Brain microvascular endothelial cell (primary cell): ENCODE measurements around the gene CHMP3.

ENCODE experiments used
- DNase-seq: peaks from one replicate; pipeline ENCODE4 v3.0.0-alpha.2; 2020
- H3K27ac ChIP-seq: fragments of 250-450 bp; sonication (Bioruptor Pico); 2 replicates; pipeline ENCODE4 v1.5.1; 2020; ENCODE audit warnings: mild to moderate bottlenecking, moderate library complexity
- H3K27me3 ChIP-seq: fragments of 250-450 bp; sonication (Bioruptor Pico); replicated peaks from 2 replicates; pipeline ENCODE4 v1.5.1; 2020; ENCODE audit warnings: mild to moderate bottlenecking
- H3K36me3 ChIP-seq: fragments of 250-450 bp; sonication (Bioruptor Pico); replicated peaks from 2 replicates; pipeline ENCODE4 v1.5.1; 2020; ENCODE audit warnings: mild to moderate bottlenecking
- H3K4me3 ChIP-seq: 2 replicates; pipeline ENCODE4 v1.5.1; 2011; ENCODE audit warnings: low read depth, mild to moderate bottlenecking, control low read depth, low read length, moderate library complexity
- in situ Hi-C: cut with HindIII; loops from 2 replicates; pipeline ENCODE4 v1.10.0; 2017; ENCODE audit warnings: low sequenced_read_pairs, low pct_ligation_motif_present
- TF ChIP-seq, protein P1 (sequence below): IDR thresholded peaks from 2 replicates; pipeline ENCODE4 v1.5.1; 2011; ENCODE audit warnings: low read depth, mild to moderate bottlenecking, moderate library complexity, low read length, control low read depth, inconsistent platforms; ENCODE audit errors: missing control alignments

CHMP3 gene

DNA sequence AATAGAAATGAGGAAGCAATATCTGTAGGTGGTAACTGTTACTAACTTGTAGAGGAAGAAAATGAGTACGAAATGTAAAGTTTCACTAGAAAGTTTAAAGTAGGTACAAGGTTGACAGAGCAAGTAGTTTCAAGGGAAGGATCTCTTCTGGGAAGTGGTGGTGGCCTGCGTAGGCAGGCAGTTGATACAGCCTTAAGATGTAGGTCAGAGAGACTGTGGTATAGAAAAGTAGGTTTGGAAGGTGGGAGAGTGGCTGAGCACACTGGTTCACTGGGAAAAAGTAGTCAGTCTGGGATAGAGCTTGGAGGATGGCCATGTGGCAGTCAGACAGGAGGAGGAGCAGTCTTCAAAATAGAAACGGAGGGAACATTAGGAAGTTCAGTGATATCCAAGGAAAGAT lies 98.6 kb downstream of the CHMP3 start:
- in situ Hi-C loops: no loop called here
- Histone ChIP-seq H3K27me3 (no peaks in the 10 kb centered on the region), H3K36me3 (peaks cover 81% of the 10 kb centered on the region), H3K27ac (no peak overlapping the region), H3K4me3 (no peak overlapping the region)
- TF ChIP-seq, protein P1, sequence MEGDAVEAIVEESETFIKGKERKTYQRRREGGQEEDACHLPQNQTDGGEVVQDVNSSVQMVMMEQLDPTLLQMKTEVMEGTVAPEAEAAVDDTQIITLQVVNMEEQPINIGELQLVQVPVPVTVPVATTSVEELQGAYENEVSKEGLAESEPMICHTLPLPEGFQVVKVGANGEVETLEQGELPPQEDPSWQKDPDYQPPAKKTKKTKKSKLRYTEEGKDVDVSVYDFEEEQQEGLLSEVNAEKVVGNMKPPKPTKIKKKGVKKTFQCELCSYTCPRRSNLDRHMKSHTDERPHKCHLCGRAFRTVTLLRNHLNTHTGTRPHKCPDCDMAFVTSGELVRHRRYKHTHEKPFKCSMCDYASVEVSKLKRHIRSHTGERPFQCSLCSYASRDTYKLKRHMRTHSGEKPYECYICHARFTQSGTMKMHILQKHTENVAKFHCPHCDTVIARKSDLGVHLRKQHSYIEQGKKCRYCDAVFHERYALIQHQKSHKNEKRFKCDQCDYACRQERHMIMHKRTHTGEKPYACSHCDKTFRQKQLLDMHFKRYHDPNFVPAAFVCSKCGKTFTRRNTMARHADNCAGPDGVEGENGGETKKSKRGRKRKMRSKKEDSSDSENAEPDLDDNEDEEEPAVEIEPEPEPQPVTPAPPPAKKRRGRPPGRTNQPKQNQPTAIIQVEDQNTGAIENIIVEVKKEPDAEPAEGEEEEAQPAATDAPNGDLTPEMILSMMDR: no peak
- DNase-seq: no peak

DNA sequence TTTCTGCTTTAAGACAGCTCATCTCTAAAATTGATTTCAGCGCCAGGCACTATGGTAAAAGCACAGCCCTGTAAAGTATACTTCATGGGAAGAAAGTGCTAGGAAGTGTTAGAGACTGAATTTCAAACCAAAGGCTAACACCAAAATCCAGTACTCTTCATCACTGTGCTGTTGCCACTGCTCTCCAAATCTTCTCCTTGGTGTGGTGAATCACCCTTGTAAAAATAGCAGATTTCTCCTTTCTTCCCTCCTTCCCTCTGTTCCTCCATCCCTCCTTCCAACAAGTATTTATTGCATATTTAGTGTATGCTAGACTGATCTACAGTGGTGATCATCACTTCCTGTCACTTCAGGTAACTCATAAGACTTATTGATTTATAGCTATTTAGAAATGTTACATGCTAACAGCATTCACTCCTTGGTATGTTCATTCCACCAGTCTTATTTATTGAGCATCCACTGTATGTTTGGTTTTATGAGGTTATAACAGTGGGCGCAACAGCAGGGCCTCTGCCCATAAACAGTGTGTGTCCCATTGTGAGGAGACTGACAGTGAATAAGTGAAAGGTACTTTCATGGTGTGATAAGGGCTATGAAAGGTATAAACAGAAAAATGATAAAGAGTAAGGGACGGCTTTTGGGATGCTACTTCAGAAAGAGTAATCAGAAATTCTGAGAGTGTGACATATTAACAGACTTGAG lies 102.0 kb downstream of the CHMP3 start:
- H3K27ac ChIP-seq: no peak overlapping the region
- H3K36me3 ChIP-seq: peaks cover 69% of the 10 kb centered on the region
- in situ Hi-C loops: no loop called here
- no peaks in the 10 kb centered on the region for H3K27me3 ChIP-seq
- TF ChIP-seq, protein P1: no peak
- H3K4me3 ChIP-seq: no peak overlapping the region
- no peak for DNase-seq

DNA sequence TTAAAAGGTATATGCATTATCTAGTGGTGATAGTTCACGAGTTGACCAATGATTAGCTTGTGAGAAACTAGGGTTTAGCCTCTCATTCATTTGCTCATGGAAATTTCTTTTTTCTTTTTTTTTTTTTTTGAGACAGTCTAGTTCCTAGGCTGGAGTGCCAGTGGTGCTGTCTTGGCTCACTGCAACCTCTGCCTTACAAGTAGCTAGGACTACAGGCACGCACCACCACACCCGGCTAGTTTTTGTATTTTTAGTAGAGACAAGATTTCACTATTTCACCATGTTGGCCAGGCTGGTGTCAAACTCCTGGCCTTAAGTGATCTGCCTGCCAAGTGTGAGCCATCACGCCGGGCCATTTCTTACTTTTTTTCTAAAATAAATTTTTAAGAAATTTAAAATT lies 108.1 kb downstream of the CHMP3 start:
- peaks cover 41% of the 10 kb centered on the region for H3K36me3 ChIP-seq
- in situ Hi-C loops: no loop called here
- no peak overlapping the region for H3K4me3 ChIP-seq
- no peak overlapping the region for H3K27ac ChIP-seq
- DNase-seq: no peak
- H3K27me3 ChIP-seq: no peaks in the 10 kb centered on the region
- TF ChIP-seq, protein P1: no peak

DNA sequence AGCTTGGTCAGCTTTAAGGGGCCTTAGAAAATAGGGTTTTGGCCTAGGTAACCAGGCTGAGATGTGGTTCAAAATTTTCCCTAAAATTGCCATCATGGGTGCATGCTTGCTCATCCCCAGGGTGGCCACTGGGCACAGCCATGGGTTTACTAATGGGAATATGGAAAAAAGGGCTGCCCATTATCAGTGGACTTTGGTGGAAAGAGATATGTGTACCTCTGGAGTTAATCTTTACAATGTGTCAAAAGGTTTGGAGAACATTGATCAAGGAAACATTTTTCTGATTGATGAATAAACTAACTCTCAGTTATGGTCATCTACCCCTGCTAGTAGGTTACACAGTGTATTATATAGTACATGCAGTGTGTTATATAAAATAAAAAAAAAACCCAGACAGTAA lies 109.0 kb downstream of the CHMP3 start:
- in situ Hi-C loops: no loop called here
- TF ChIP-seq, protein P1: no peak
- Histone ChIP-seq H3K27ac (no peak overlapping the region), H3K4me3 (no peak overlapping the region), H3K27me3 (no peaks in the 10 kb centered on the region), H3K36me3 (peaks cover 37% of the 10 kb centered on the region)
- no peak for DNase-seq

DNA sequence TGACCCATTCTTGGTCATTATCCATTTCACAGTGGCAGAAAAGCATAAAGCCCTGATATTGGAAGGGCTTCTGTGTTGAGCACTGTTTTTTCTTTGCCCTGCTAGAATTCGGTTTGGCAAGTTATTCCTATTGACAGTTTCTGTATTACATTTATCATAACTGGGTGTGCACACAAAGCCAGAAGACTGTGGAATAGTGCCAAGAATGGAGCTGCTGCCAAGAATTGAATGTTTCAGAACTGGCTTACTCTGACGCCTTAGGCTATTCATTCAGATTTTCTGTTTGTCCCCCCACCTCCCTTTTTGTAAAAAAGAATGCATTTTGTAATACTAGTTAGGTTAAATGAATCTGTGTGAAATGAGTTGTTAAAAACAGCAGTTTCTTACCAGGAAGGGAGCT lies 109.4 kb downstream of the CHMP3 start:
- peak; percentile 51 for DNase-seq
- in situ Hi-C loops: no loop called here
- Histone ChIP-seq H3K4me3 (no peak overlapping the region), H3K27ac (no peak overlapping the region), H3K36me3 (peaks cover 37% of the 10 kb centered on the region), H3K27me3 (no peaks in the 10 kb centered on the region)
- TF ChIP-seq, protein P1: no peak
